Body of pancreas (tissue), 4 donors: ENCODE data around the gene CTCF.

Source experiments
- CTCF ChIP-seq, 7 experiments: fragments of 450-650 bp in 4 of 7; fragments of 200-600 bp in 3 of 7; sonication (generic) in 3 of 7; IDR thresholded peaks; one replicate each; pipeline ENCODE4 v1.5.1; 2016 to 2019; ENCODE audit warnings: antibody characterized with exemption in 7 of 7
- POLR2A ChIP-seq, 3 donors: fragments of 450-650 bp; IDR thresholded peaks; one replicate each; pipeline ENCODE4 v1.6.1; 2016; ENCODE audit warnings: antibody characterized with exemption in 3 of 3, mild to moderate bottlenecking in 2 of 3

- TF ChIP-seq CTCF (IDR thresholded peaks at IDR 0.05) (no peak), POLR2A (IDR thresholded peaks at IDR 0.05) (no peak)
Measured at GRCh38 chr16:67544329-67544841, 17.9 kb upstream of the CTCF start.
